ENCODE measurements around the gene NUDT1. TPM values are rescaled to one million over a fixed set of nuclear protein-coding genes. Genes with fewer than 3 reads are reported as not detected.

NUDT1 gene
- total RNA-seq, 1 experiment from 2014 or later, result 92.6 TPM

DNA sequence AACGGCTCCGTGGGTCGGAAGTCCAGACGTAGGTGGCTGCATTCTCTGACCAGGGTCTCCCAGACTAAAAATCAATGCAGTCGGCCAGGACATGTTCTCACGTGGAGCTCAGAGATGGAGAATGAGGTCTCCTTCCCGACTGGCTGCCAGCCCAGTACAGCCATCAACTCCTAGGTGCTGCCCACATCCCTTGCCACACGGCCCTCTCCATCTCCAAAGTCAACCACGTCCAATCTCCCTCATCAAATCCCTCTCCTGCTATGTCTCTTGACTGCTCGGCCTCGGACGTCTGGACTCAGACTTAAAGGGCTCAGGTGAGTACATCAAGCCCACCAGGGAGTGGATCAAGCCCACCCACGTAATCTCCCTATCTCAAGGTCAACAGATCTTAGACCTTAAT is 16.2 kb upstream of the NUDT1 start:
- Histone ChIP-seq H3K27me3 (ENCODE audit: control insufficient read depth, insufficient read depth, low read length) (no peaks in the 10 kb centered on the region), H3K36me3 (ENCODE audit: control insufficient read depth, insufficient read depth, low read length) (peaks cover 7% of the 10 kb centered on the region), H3K27ac (ENCODE audit: low read length) (no peak overlapping the region), H3K4me3 (ENCODE audit: low read depth in 2 of 2, low read length in 2 of 2) (no peak overlapping the region), H3K9me3 (ENCODE audit: control insufficient read depth, insufficient read depth, low read depth, low read length) (no peaks in the 10 kb centered on the region), H3K4me1 (ENCODE audit: control insufficient read depth, insufficient read depth, low read length) (no peaks in the 10 kb centered on the region)
- BruUV-seq (replicated peaks), result no TSS peak
- POLR2A ChIA-PET, result no interaction called here
- intact Hi-C loops (cut with micrococcal nuclease; ENCODE audit: unreplicated experiment), result no loop called here
- TF ChIP-seq POLR2AphosphoS5 (IDR thresholded peaks at IDR 0.05; ENCODE audit: low read depth, low read length), result no peak
- TF ChIP-seq, protein P1, sequence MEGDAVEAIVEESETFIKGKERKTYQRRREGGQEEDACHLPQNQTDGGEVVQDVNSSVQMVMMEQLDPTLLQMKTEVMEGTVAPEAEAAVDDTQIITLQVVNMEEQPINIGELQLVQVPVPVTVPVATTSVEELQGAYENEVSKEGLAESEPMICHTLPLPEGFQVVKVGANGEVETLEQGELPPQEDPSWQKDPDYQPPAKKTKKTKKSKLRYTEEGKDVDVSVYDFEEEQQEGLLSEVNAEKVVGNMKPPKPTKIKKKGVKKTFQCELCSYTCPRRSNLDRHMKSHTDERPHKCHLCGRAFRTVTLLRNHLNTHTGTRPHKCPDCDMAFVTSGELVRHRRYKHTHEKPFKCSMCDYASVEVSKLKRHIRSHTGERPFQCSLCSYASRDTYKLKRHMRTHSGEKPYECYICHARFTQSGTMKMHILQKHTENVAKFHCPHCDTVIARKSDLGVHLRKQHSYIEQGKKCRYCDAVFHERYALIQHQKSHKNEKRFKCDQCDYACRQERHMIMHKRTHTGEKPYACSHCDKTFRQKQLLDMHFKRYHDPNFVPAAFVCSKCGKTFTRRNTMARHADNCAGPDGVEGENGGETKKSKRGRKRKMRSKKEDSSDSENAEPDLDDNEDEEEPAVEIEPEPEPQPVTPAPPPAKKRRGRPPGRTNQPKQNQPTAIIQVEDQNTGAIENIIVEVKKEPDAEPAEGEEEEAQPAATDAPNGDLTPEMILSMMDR (IDR thresholded peaks at IDR 0.05), result no peak
- TF ChIP-seq, protein P2, sequence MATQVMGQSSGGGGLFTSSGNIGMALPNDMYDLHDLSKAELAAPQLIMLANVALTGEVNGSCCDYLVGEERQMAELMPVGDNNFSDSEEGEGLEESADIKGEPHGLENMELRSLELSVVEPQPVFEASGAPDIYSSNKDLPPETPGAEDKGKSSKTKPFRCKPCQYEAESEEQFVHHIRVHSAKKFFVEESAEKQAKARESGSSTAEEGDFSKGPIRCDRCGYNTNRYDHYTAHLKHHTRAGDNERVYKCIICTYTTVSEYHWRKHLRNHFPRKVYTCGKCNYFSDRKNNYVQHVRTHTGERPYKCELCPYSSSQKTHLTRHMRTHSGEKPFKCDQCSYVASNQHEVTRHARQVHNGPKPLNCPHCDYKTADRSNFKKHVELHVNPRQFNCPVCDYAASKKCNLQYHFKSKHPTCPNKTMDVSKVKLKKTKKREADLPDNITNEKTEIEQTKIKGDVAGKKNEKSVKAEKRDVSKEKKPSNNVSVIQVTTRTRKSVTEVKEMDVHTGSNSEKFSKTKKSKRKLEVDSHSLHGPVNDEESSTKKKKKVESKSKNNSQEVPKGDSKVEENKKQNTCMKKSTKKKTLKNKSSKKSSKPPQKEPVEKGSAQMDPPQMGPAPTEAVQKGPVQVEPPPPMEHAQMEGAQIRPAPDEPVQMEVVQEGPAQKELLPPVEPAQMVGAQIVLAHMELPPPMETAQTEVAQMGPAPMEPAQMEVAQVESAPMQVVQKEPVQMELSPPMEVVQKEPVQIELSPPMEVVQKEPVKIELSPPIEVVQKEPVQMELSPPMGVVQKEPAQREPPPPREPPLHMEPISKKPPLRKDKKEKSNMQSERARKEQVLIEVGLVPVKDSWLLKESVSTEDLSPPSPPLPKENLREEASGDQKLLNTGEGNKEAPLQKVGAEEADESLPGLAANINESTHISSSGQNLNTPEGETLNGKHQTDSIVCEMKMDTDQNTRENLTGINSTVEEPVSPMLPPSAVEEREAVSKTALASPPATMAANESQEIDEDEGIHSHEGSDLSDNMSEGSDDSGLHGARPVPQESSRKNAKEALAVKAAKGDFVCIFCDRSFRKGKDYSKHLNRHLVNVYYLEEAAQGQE (IDR thresholded peaks at IDR 0.05; ENCODE audit: insufficient read depth in 1 of 2, low read depth in 2 of 2, low read length in 1 of 2), result no peak
- TF ChIP-seq TCF7L2 (IDR thresholded peaks at IDR 0.05; ENCODE audit: low read depth, low read length), result no peak
- TF ChIP-seq SIN3A (IDR thresholded peaks at IDR 0.05; ENCODE audit: borderline replicate concordance, insufficient read depth, low read depth, low read length), result no peak
- in situ Hi-C loops (cut with HindIII; ENCODE audit: low pct_unique_long_range_greater_than_20kb, low sequenced_read_pairs), result no loop called here
- ATAC-seq (no peak), DNase-seq (ENCODE audit: low read depth, low spot score) (no peak)
- CTCF ChIA-PET, result no interaction called here

GRCh38 chr7:2227699-2228098 is 14.3 kb upstream of the NUDT1 start:
- no peak for DNase-seq (ENCODE audit: low read depth, low spot score)
- BruUV-seq (replicated peaks), result no TSS peak
- POLR2A ChIA-PET, result no interaction called here
- H3K36me3 ChIP-seq (ENCODE audit: control insufficient read depth, insufficient read depth, low read length), result peaks cover 7% of the 10 kb centered on the region
- in situ Hi-C loops (cut with HindIII; ENCODE audit: low pct_unique_long_range_greater_than_20kb, low sequenced_read_pairs) (no loop called here), intact Hi-C loops (cut with micrococcal nuclease; ENCODE audit: unreplicated experiment) (no loop called here)
- ATAC-seq, result no peak
- no peak overlapping the region for H3K4me3 ChIP-seq (ENCODE audit: low read depth in 2 of 2, low read length in 2 of 2)
- no peak overlapping the region for H3K27ac ChIP-seq (ENCODE audit: low read length)
- TF ChIP-seq POLR2AphosphoS5 (IDR thresholded peaks at IDR 0.05; ENCODE audit: low read depth, low read length) (no peak), TCF7L2 (IDR thresholded peaks at IDR 0.05; ENCODE audit: low read depth, low read length) (no peak)
- TF ChIP-seq, protein P1 (IDR thresholded peaks at IDR 0.05), result no peak
- H3K4me1 ChIP-seq (ENCODE audit: control insufficient read depth, insufficient read depth, low read length), result peaks cover 6% of the 10 kb centered on the region; the same call in 1 of the 2 replicates
- H3K9me3 ChIP-seq (ENCODE audit: control insufficient read depth, insufficient read depth, low read depth, low read length), result no peaks in the 10 kb centered on the region
- CTCF ChIA-PET, result no interaction called here
- H3K27me3 ChIP-seq (ENCODE audit: control insufficient read depth, insufficient read depth, low read length), result no peaks in the 10 kb centered on the region
